PC-9 (cell line): ENCODE measurements around the gene CD226. TPM values are rescaled to one million over a fixed set of nuclear protein-coding genes. Genes with fewer than 3 reads are reported as not detected.

ENCODE experiments used
- BruUV-seq: library from RNA; stranded (reverse); fragments of 400-500 nt; replicated peaks from 2 replicates; lab custom pipeline; 2021; lab: Mats Ljungman, UMichigan
- CTCF ChIA-PET: fragments of 300-600 bp; sonication (Branson Sonifier 250); formaldehyde crosslinking; loops from one replicate; lab custom pipeline; 2022; ENCODE audit warnings: antibody characterized with exemption; lab: Charles Lee
- POLR2A ChIA-PET: fragments of 300-600 bp; sonication (Branson Sonifier 250); formaldehyde crosslinking; loops from one replicate; lab custom pipeline; 2022; ENCODE audit warnings: antibody characterized with exemption; ENCODE audit not compliant: unreplicated experiment; lab: Charles Lee
- DNase-seq, 2 experiments: peaks; one replicate each; pipeline versions ENCODE4 v3.0.0 to v3.0.0-alpha.2; 2015 to 2022; ENCODE audit warnings: mixed read lengths in 1 of 2
- H2AFZ ChIP-seq: fragments of 200-600 bp; sonication (generic); 2 replicates; pipeline ENCODE4 v1.8.1; 2017; ENCODE audit warnings: antibody characterized with exemption
- H3F3A ChIP-seq: fragments of 200-600 bp; sonication (generic); 2 replicates; pipeline ENCODE4 v1.8.1; 2017; ENCODE audit warnings: antibody characterized with exemption, mild to moderate bottlenecking, low read depth; ENCODE audit not compliant: insufficient read depth
- H3K27ac ChIP-seq: fragments of 200-600 bp; sonication (generic); 2 replicates; pipeline ENCODE4 v1.6.1; 2016; ENCODE audit warnings: mixed run types
- H3K27me3 ChIP-seq: fragments of 200-600 bp; sonication (generic); 2 replicates; pipeline ENCODE4 v1.6.1; 2016; ENCODE audit warnings: low read depth, mixed run types; ENCODE audit not compliant: insufficient read depth
- H3K36me3 ChIP-seq: fragments of 200-600 bp; sonication (generic); 2 replicates; pipeline ENCODE4 v1.6.1; 2016; ENCODE audit warnings: low read depth, mixed run types
- H3K4me1 ChIP-seq: fragments of 200-600 bp; sonication (generic); replicated peaks from 2 replicates; pipeline ENCODE4 v1.6.1; 2016; ENCODE audit warnings: mixed run types; ENCODE audit not compliant: insufficient read depth
- H3K4me2 ChIP-seq: fragments of 200-600 bp; sonication (generic); 2 replicates; pipeline ENCODE4 v1.6.1; 2017; ENCODE audit warnings: mixed run types
- H3K4me3 ChIP-seq: fragments of 200-600 bp; sonication (generic); 2 replicates; pipeline ENCODE4 v1.6.1; 2016; ENCODE audit warnings: mixed run types
- H3K79me2 ChIP-seq: fragments of 200-600 bp; sonication (generic); 2 replicates; pipeline ENCODE4 v1.6.1; 2017; ENCODE audit warnings: low read depth, mixed run types
- H3K9me2 ChIP-seq: fragments of 200-600 bp; sonication (generic); 2 replicates; pipeline ENCODE4 v1.8.1; 2017; ENCODE audit warnings: mild to moderate bottlenecking; ENCODE audit not compliant: insufficient read depth
- H3K9me3 ChIP-seq: fragments of 200-600 bp; sonication (generic); 2 replicates; pipeline ENCODE4 v1.8.1; 2016; ENCODE audit warnings: low read depth; ENCODE audit not compliant: insufficient read depth
- H4K20me1 ChIP-seq: fragments of 200-600 bp; sonication (generic); 2 replicates; pipeline ENCODE4 v1.8.1; 2017; ENCODE audit not compliant: insufficient read depth
- EZH2 ChIP-seq: fragments of 200-600 bp; sonication (generic); IDR thresholded peaks from 2 replicates; pipeline ENCODE4 v1.8.0; 2017; ENCODE audit warnings: antibody characterized with exemption, low read depth
- intact Hi-C: fragments of 100-400 bp; cut with micrococcal nuclease; formaldehyde crosslinking; loops from one replicate; pipeline ENCODE4 v1.10.0; 2022; ENCODE audit not compliant: unreplicated experiment
- total RNA-seq: library from RNA; stranded (reverse); gene quantifications from 2 replicates; pipeline ENCODE4 v1.2.3, GENCODE V29; 2021
- TF ChIP-seq, protein P1 (sequence below): fragments of 200-600 bp; sonication (generic); conservative IDR thresholded peaks from 2 replicates; pipeline ENCODE4 v1.6.1; 2017; ENCODE audit warnings: mixed run types, antibody characterized with exemption, mild to moderate bottlenecking, moderate library complexity

Gene CD226
- total RNA-seq, 1 experiment from 2014 or later, result 0.13 TPM

DNA sequence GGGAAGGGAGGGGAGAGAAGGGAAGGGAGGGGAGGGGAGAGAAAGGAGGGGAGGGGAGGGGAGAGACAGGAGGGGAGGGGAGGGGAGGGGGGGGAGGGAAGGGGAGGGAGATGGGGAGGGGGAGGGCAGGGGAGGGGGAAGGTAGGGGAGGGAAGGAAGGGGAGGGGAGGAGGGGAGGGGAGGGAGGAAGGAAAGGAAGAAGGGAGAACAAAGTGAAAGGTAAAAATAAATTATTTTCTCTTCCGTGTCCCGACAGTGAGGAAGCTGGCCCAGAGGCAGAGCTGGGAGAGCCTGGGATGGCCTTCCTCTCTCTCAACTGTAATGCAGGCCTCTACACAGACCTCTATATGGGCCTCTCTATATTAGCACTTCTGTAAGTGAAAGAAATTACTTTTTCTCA, 53.2 kb downstream of the CD226 start:
- no peaks in the 10 kb centered on the region; the same call in 1 of the 2 replicates for H3K9me3 ChIP-seq
- H3K79me2 ChIP-seq, result no peaks in the 10 kb centered on the region
- no peaks in the 10 kb centered on the region for H3K27me3 ChIP-seq
- DNase-seq, result no peak
- H3K9me2 ChIP-seq, result no peaks in the 10 kb centered on the region
- no TSS peak for BruUV-seq
- POLR2A ChIA-PET, result no interaction called here
- no peaks in the 10 kb centered on the region for H3F3A ChIP-seq
- H3K27ac ChIP-seq, result no peak overlapping the region
- H3K4me3 ChIP-seq, result no peak overlapping the region
- H2AFZ ChIP-seq, result no peak overlapping the region
- TF ChIP-seq EZH2, result no peak
- TF ChIP-seq, protein P1, sequence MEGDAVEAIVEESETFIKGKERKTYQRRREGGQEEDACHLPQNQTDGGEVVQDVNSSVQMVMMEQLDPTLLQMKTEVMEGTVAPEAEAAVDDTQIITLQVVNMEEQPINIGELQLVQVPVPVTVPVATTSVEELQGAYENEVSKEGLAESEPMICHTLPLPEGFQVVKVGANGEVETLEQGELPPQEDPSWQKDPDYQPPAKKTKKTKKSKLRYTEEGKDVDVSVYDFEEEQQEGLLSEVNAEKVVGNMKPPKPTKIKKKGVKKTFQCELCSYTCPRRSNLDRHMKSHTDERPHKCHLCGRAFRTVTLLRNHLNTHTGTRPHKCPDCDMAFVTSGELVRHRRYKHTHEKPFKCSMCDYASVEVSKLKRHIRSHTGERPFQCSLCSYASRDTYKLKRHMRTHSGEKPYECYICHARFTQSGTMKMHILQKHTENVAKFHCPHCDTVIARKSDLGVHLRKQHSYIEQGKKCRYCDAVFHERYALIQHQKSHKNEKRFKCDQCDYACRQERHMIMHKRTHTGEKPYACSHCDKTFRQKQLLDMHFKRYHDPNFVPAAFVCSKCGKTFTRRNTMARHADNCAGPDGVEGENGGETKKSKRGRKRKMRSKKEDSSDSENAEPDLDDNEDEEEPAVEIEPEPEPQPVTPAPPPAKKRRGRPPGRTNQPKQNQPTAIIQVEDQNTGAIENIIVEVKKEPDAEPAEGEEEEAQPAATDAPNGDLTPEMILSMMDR, result no peak
- H4K20me1 ChIP-seq, result no peaks in the 10 kb centered on the region
- intact Hi-C loops, result no loop called here
- no peak overlapping the region for H3K4me2 ChIP-seq
- no peaks in the 10 kb centered on the region for H3K4me1 ChIP-seq
- no peaks in the 10 kb centered on the region for H3K36me3 ChIP-seq
- CTCF ChIA-PET, result no interaction called here

DNA sequence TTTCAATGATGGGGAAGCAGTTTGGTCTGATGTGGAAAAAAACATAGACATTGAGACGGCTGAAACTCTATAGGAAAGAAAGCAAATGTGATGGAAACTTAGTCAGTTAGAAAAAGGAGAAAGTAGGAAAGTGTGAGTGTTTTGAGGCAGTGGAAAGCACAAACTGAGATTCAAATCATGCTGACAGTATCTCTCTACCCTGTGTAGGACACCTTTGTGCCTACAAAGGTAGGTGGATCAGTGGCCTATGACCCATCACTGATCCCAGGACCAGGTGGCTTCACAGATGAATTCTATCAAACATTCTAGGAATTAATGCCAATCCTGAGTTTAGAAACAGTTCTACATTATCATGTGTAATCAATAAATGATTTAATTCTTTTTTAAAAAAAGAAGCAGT, 57.1 kb downstream of the CD226 start:
- Histone ChIP-seq H2AFZ (no peak overlapping the region), H3K79me2 (no peaks in the 10 kb centered on the region), H4K20me1 (no peaks in the 10 kb centered on the region), H3K27ac (no peak overlapping the region), H3K27me3 (no peaks in the 10 kb centered on the region), H3K4me1 (no peaks in the 10 kb centered on the region), H3K4me2 (no peak overlapping the region), H3F3A (no peaks in the 10 kb centered on the region), H3K4me3 (no peak overlapping the region), H3K36me3 (no peaks in the 10 kb centered on the region), H3K9me3 (no peaks in the 10 kb centered on the region), H3K9me2 (no peaks in the 10 kb centered on the region)
- TF ChIP-seq EZH2, result no peak
- TF ChIP-seq, protein P1, result no peak
- ChIA-PET CTCF (no interaction called here), POLR2A (no interaction called here)
- DNase-seq, result no peak
- no TSS peak for BruUV-seq
- intact Hi-C loops, result no loop called here

DNA sequence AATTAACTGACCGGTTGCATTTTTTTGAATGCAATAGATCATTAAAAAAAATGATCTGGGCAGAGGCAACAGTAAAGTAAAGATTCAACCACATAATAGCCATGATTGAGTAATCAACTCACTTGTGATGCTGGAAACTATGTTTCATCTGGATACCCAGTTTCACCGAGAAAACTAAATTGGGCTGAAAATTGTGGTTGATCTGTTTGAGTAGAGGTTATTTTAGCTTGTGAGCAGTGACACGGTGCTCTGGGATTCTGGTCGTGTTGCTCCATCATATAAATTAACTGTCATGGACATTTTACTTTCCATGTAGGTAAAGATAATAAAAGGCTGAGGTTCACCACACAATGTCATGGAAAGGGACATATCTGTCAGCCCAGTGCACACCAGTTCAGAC, 58.7 kb downstream of the CD226 start:
- Histone ChIP-seq H4K20me1 (no peaks in the 10 kb centered on the region), H3K4me1 (no peaks in the 10 kb centered on the region), H3K9me2 (no peaks in the 10 kb centered on the region), H3F3A (no peaks in the 10 kb centered on the region), H3K4me3 (no peak overlapping the region), H3K27me3 (no peaks in the 10 kb centered on the region), H3K27ac (no peak overlapping the region), H3K79me2 (no peaks in the 10 kb centered on the region), H3K4me2 (no peak overlapping the region), H2AFZ (no peak overlapping the region), H3K36me3 (no peaks in the 10 kb centered on the region), H3K9me3 (no peaks in the 10 kb centered on the region)
- intact Hi-C loops, result no loop called here
- DNase-seq, result no peak
- BruUV-seq, result no TSS peak
- ChIA-PET POLR2A (no interaction called here), CTCF (no interaction called here)
- TF ChIP-seq, protein P1, result no peak
- TF ChIP-seq EZH2, result no peak
